Ishikawa (cell line): ENCODE results near the gene FDX2.

ENCODE experiments used
- CEBPB ChIP-seq: IDR thresholded peaks from 2 replicates; pipeline ENCODE4 v1.6.1; 2012
- CREB1 ChIP-seq: IDR thresholded peaks from 2 replicates; pipeline ENCODE4 v1.6.1; 2012; ENCODE audit warnings: low read depth
- EGR1 ChIP-seq: IDR thresholded peaks from 2 replicates; pipeline ENCODE4 v1.6.1; 2012
- EP300 ChIP-seq: IDR thresholded peaks from 2 replicates; pipeline ENCODE4 v1.6.1; 2012; ENCODE audit warnings: borderline replicate concordance
- FOXM1 ChIP-seq: IDR thresholded peaks from 2 replicates; pipeline ENCODE4 v1.6.1; 2012; ENCODE audit warnings: low read depth, borderline replicate concordance
- MAX ChIP-seq: IDR thresholded peaks from 2 replicates; pipeline ENCODE4 v1.6.1; 2012
- NFIC ChIP-seq: IDR thresholded peaks from 2 replicates; pipeline ENCODE4 v1.6.1; 2012
- RAD21 ChIP-seq: IDR thresholded peaks from 2 replicates; pipeline ENCODE4 v1.6.1; 2012; ENCODE audit warnings: low read depth
- TAF1 ChIP-seq: IDR thresholded peaks from 2 replicates; pipeline ENCODE4 v1.6.1; 2012; ENCODE audit warnings: low read depth, mild to moderate bottlenecking
- TCF12 ChIP-seq: IDR thresholded peaks from 2 replicates; pipeline ENCODE4 v1.6.1; 2012; ENCODE audit warnings: low read depth
- TEAD4 ChIP-seq: IDR thresholded peaks from 2 replicates; pipeline ENCODE4 v1.6.1; 2012
- YY1 ChIP-seq: IDR thresholded peaks from 2 replicates; pipeline ENCODE4 v1.6.1; 2012; ENCODE audit warnings: low read depth
- ZBTB7A ChIP-seq: IDR thresholded peaks from 2 replicates; pipeline ENCODE4 v1.6.1; 2012; ENCODE audit warnings: low read depth
- TF ChIP-seq, protein P1 (sequence below): IDR thresholded peaks from 2 replicates; pipeline ENCODE4 v1.6.1; 2012
- TF ChIP-seq, protein P2 (sequence below): IDR thresholded peaks from 2 replicates; pipeline ENCODE4 v1.6.1; 2012; ENCODE audit warnings: low read depth, mild to moderate bottlenecking

FDX2 gene

DNA sequence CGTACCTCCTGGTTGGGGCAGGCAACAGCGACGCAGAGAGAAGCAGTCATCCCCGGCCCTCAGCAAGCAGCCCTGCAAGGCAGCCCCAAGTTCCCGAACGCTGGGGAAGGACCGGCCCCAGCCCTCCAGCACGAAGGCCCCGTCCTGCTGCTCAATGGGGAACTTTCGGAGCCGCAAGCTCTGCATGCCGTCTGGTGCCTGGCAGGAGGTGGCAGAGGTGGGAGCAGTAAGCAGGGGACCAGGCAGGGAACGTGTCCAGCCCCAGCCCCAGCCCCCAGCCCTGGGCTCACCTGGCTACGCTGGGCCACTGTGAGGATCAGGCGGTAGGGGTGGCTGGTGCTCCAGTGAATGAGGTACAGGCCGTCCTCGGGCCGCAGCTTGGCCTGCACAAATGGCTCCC, 46.4 kb upstream of the FDX2 start:
- TF ChIP-seq, protein P1, sequence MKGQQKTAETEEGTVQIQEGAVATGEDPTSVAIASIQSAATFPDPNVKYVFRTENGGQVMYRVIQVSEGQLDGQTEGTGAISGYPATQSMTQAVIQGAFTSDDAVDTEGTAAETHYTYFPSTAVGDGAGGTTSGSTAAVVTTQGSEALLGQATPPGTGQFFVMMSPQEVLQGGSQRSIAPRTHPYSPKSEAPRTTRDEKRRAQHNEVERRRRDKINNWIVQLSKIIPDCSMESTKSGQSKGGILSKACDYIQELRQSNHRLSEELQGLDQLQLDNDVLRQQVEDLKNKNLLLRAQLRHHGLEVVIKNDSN = no peak
- TF ChIP-seq FOXM1 (no peak), RAD21 (no peak), EGR1 (no peak), TAF1 (no peak), CREB1 (no peak), TEAD4 (no peak), ZBTB7A (no peak), CEBPB (no peak), TCF12 (no peak), NFIC (no peak), EP300 (no peak), MAX (no peak), YY1 (no peak)
- TF ChIP-seq, protein P2, sequence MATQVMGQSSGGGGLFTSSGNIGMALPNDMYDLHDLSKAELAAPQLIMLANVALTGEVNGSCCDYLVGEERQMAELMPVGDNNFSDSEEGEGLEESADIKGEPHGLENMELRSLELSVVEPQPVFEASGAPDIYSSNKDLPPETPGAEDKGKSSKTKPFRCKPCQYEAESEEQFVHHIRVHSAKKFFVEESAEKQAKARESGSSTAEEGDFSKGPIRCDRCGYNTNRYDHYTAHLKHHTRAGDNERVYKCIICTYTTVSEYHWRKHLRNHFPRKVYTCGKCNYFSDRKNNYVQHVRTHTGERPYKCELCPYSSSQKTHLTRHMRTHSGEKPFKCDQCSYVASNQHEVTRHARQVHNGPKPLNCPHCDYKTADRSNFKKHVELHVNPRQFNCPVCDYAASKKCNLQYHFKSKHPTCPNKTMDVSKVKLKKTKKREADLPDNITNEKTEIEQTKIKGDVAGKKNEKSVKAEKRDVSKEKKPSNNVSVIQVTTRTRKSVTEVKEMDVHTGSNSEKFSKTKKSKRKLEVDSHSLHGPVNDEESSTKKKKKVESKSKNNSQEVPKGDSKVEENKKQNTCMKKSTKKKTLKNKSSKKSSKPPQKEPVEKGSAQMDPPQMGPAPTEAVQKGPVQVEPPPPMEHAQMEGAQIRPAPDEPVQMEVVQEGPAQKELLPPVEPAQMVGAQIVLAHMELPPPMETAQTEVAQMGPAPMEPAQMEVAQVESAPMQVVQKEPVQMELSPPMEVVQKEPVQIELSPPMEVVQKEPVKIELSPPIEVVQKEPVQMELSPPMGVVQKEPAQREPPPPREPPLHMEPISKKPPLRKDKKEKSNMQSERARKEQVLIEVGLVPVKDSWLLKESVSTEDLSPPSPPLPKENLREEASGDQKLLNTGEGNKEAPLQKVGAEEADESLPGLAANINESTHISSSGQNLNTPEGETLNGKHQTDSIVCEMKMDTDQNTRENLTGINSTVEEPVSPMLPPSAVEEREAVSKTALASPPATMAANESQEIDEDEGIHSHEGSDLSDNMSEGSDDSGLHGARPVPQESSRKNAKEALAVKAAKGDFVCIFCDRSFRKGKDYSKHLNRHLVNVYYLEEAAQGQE = no peak

DNA sequence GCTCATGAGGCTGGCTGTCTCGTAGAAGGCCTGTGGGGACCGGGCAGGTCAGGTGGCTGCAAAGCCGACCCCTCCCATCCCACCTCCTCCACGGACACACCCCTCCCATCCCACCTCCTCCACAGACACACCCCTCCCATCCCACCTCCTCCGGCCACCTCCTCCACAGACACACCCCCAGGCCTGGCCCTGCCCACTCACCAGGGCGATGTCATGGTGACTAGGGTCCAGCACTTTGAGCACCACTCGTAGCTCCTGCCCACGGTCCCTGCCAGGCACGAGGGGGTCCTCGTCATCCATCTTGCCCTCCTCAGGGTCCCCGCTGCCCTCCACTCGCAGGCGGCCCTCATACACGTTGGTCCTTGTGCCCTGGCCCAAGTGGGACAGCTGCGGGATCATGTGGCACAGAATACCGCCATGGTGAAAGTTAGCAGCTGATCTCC, 45.8 kb upstream of the FDX2 start:
- TF ChIP-seq FOXM1 (no peak), RAD21 (no peak), CEBPB (no peak), TCF12 (no peak), EP300 (no peak), YY1 (no peak), TEAD4 (no peak), NFIC (no peak), TAF1 (no peak), EGR1 (no peak), CREB1 (no peak), MAX (no peak)
- TF ChIP-seq, protein P2 = no peak
- TF ChIP-seq, protein P1 = no peak

- no peak for TF ChIP-seq FOXM1
- TF ChIP-seq NFIC = no peak
- TF ChIP-seq TCF12 = no peak
- no peak for TF ChIP-seq CREB1
These were observed 40.6 kb upstream of the FDX2 start for GRCh38 chr19:10356431-10356830.

GRCh38 chr19:10353793-10354391, 38.1 kb upstream of the FDX2 start:
- TF ChIP-seq ZBTB7A (no peak), TCF12 (no peak), NFIC (no peak), YY1 (no peak), EGR1 (no peak), RAD21 (no peak)
- TF ChIP-seq, protein P1 = no peak
- TF ChIP-seq, protein P2 = no peak
